ENCODE results near the gene LAMB4.

The LAMB4 gene

DNA sequence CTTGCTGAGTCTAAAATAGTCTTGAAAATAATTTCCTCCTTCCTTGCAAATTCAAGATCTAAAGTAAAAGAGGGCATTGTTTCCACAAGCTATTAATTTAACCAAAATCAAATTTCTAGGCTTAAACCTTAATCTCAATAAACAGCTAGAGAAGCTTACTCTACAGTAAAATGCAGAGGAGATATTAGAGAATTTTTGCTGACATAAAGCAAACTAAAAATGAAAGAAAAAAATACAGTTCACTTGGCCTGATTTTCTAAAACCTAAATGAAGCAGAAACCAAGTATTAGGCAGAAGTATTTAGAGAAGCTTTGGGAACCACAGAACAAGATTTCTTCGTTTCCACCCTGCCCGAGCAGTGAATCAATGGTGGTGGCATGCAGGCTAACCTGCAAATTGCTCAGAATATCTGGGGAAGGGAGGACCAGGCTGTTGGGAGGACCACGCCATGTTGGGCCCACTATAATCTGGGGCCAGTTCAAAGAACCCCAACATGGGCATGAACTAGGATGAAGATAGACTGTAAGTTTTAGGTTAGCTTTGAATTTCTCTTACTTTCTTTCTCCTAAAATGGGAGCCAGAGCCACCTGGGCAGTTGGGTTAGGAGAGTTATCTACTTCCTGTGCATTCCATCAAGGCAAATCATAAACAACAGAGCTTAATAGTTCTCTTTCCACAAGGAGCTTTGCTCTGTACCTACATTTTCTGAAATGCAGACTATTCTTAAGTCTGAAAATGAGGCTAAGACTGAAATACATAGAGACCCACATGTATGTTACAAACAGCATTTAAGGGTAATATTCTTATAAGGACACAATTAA lies 131.3 kb downstream of the LAMB4 start:
- Histone ChIP-seq H3K36me3 (ENCODE audit: control insufficient read depth, low read length) (no peaks in the 10 kb centered on the region), H3K4me2 (ENCODE audit: low read length) (no peak overlapping the region), H3K79me2 (ENCODE audit: control insufficient read depth, low read length) (no peaks in the 10 kb centered on the region), H4K20me1 (ENCODE audit: control insufficient read depth, insufficient read depth, low read depth, low read length) (no peaks in the 10 kb centered on the region), H3K4me3 (ENCODE audit: low read length) (no peak overlapping the region), H3K4me1 (ENCODE audit: control insufficient read depth, low read length) (no peaks in the 10 kb centered on the region), H3K27me3 (ENCODE audit: control insufficient read depth, low read length) (peaks cover 13% of the 10 kb centered on the region), H3F3A (ENCODE audit: control insufficient read depth, insufficient read depth) (no peaks in the 10 kb centered on the region), H3K27ac (ENCODE audit: low read depth, low read length) (no peak overlapping the region), H3K9me2 (replicated peaks; ENCODE audit: control insufficient read depth, low read length) (no peaks in the 10 kb centered on the region), H3K9me3 (ENCODE audit: control insufficient read depth, insufficient read depth, low read length) (peaks cover 12% of the 10 kb centered on the region; the same call in 1 of the 2 replicates)
- no peak for TF ChIP-seq EZH2phosphoT487 (IDR thresholded peaks at IDR 0.05; ENCODE audit: borderline replicate concordance, low read length)
- TF ChIP-seq, protein P1, sequence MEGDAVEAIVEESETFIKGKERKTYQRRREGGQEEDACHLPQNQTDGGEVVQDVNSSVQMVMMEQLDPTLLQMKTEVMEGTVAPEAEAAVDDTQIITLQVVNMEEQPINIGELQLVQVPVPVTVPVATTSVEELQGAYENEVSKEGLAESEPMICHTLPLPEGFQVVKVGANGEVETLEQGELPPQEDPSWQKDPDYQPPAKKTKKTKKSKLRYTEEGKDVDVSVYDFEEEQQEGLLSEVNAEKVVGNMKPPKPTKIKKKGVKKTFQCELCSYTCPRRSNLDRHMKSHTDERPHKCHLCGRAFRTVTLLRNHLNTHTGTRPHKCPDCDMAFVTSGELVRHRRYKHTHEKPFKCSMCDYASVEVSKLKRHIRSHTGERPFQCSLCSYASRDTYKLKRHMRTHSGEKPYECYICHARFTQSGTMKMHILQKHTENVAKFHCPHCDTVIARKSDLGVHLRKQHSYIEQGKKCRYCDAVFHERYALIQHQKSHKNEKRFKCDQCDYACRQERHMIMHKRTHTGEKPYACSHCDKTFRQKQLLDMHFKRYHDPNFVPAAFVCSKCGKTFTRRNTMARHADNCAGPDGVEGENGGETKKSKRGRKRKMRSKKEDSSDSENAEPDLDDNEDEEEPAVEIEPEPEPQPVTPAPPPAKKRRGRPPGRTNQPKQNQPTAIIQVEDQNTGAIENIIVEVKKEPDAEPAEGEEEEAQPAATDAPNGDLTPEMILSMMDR (IDR thresholded peaks at IDR 0.05; ENCODE audit: low read depth, low read length, poor library complexity, severe bottlenecking) = no peak

DNA sequence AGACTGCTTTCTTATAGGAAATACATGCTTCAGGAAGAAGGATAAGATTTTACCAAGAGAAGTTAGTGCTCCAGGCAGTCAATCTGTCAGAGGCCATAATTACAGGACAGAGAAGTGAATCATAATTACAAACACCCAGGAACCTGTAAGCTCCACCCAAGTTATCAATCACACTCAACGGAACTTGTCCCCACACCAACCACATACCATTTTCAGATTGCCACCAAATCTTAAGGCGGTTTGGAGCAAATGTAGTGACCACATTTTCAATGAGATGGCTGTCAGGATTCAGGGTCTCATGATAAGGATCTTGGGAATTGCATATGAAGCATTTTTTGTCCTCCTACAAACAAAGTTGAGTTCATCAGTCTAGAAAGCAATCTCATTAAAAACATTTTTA lies 132.0 kb downstream of the LAMB4 start:
- Histone ChIP-seq H3K9me3 (ENCODE audit: control insufficient read depth, insufficient read depth, low read length) (peaks cover 12% of the 10 kb centered on the region; the same call in 1 of the 2 replicates), H3K27ac (ENCODE audit: low read depth, low read length) (no peak overlapping the region), H3K4me2 (ENCODE audit: low read length) (no peak overlapping the region), H3K9me2 (replicated peaks; ENCODE audit: control insufficient read depth, low read length) (no peaks in the 10 kb centered on the region), H3K4me1 (ENCODE audit: control insufficient read depth, low read length) (no peaks in the 10 kb centered on the region), H4K20me1 (ENCODE audit: control insufficient read depth, insufficient read depth, low read depth, low read length) (no peaks in the 10 kb centered on the region), H3F3A (ENCODE audit: control insufficient read depth, insufficient read depth) (no peaks in the 10 kb centered on the region), H3K4me3 (ENCODE audit: low read length) (no peak overlapping the region), H3K36me3 (ENCODE audit: control insufficient read depth, low read length) (no peaks in the 10 kb centered on the region), H3K79me2 (ENCODE audit: control insufficient read depth, low read length) (no peaks in the 10 kb centered on the region), H3K27me3 (ENCODE audit: control insufficient read depth, low read length) (peaks cover 13% of the 10 kb centered on the region)
- no peak for TF ChIP-seq EZH2phosphoT487 (IDR thresholded peaks at IDR 0.05; ENCODE audit: borderline replicate concordance, low read length)
- TF ChIP-seq, protein P1 (IDR thresholded peaks at IDR 0.05; ENCODE audit: low read depth, low read length, poor library complexity, severe bottlenecking) = no peak

DNA sequence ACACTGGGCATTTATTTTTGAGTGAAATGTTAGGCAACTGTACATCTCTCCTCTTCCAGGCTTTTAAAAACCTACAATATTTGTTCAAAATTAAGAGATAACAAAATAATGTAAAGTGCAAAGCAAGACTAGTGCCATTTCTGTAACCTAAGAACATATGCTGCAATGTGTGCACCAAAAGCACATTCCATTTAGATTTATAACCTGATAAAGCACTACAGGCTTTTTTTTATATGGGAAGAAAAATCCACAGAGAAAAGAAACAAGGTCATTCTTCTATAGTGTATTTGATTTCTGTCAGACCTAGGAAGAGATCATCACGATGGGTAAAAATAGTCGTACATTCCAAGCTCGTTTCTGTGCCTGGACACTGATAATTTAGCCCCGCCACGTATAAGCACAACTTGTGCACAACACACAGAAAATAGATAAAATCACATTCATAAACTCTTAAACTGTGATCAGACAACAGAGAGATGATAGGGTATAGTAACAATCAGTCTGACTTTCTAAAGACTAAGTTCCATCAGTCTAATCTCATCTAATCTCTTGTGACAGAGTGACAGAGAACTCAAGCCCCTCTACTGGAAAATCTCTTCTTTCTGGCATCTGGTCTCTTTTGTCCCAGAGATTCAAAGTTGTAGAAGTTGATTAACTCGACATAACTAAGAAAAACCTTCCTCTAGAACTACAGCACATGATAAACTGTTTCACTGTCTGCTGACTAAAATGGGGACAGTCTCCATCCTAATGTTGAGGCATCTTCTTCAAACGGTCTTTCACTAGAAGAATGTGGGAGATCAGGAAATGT lies 133.9 kb downstream of the LAMB4 start:
- no peaks in the 10 kb centered on the region for H4K20me1 ChIP-seq (ENCODE audit: control insufficient read depth, insufficient read depth, low read depth, low read length)
- no peaks in the 10 kb centered on the region for H3K4me1 ChIP-seq (ENCODE audit: control insufficient read depth, low read length)
- H3K36me3 ChIP-seq (ENCODE audit: control insufficient read depth, low read length) = no peaks in the 10 kb centered on the region
- no peak overlapping the region for H3K4me3 ChIP-seq (ENCODE audit: low read length)
- H3K27ac ChIP-seq (ENCODE audit: low read depth, low read length) = no peak overlapping the region
- no peaks in the 10 kb centered on the region for H3F3A ChIP-seq (ENCODE audit: control insufficient read depth, insufficient read depth)
- H3K79me2 ChIP-seq (ENCODE audit: control insufficient read depth, low read length) = no peaks in the 10 kb centered on the region
- peaks cover 13% of the 10 kb centered on the region for H3K27me3 ChIP-seq (ENCODE audit: control insufficient read depth, low read length)
- no peaks in the 10 kb centered on the region for H3K9me2 ChIP-seq (replicated peaks; ENCODE audit: control insufficient read depth, low read length)
- H3K9me3 ChIP-seq (ENCODE audit: control insufficient read depth, insufficient read depth, low read length) = no peaks in the 10 kb centered on the region; the same call in 1 of the 2 replicates
- no peak overlapping the region for H3K4me2 ChIP-seq (ENCODE audit: low read length)
- TF ChIP-seq EZH2phosphoT487 (IDR thresholded peaks at IDR 0.05; ENCODE audit: borderline replicate concordance, low read length) = no peak
- TF ChIP-seq, protein P1 (IDR thresholded peaks at IDR 0.05; ENCODE audit: low read depth, low read length, poor library complexity, severe bottlenecking) = no peak
